ENCODE measurements around the gene KLK4.
"Not testable (repeated sequence)": the region's sequence is repeated elsewhere in the genome, so short reads cannot be mapped to it uniquely, and the experiment has no call there.

The KLK4 gene

DNA sequence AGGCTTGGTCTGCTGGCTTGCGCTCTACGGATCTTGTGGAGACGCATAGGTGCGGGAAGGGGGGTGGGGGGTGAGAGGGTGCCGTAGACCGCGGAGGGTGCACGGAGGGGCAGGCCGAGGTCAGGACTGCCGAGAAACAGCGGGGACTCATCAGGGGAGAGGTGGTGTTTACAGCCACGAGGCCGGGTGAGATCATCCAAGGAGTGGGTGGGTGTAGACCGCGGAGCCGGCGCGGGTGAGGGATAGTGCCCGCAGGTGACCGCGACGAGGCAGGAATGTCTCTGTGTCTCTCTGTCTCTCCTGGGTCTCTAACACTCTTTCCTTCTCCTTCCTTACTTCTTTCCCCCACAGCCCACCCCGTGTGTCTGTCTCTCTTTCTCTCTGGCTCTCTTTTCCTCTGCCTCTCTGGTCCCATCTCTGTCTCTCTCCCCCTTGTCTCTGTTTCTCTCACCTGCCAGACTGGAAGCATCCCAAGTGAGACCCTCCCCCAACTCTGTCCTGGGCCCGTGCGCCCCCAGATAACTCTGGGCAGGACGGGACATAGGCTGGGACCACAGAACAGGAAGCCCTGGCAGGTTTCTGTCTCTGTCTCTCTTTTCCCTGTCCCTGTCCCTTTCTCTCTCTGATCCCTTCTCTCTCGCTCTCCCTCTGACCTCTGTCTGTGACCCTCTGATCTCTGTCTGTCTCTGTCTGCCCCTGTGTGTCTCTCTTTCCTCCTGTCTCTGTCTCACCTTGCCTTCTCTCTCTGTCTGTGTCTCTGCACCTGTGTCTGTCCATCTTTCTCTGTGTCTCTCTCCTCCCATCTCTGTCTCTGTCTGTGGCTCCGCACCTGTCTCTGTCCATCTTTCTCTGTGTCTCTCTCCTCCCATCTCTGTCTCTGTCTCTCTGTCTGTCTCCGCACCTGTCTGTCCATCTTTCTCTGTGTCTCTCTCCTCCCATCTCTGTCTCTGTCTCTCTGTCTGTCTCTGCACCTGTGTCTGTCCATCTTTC lies 1.8 kb upstream of the KLK4 start:
- no peak for DNase-seq (ENCODE audit: low spot score)

DNA sequence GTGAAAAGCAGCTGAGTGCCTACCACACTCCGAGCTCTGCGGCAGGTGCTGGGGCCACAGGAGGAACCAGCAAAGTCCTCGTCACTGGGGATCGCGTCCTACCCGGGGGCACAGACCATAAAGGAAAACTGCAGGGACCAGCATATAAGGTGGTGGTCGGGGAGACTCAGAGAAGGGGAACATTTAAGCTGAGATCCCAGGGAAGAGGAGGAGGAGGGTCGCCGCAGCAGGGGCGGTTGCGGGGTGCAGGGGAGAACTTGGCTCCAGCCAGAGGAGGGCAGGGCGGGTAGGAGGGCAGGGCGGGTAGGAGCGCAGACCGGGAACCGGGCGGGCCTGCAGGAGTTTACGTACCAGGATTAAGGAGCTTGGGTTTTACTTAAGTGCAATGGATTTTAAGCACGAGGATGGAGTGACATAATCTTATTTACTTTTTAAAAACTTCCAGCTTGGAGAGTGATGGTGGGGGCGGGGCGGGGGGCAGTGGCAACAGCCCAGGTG lies 956 bp upstream of the KLK4 start:
- DNase-seq (ENCODE audit: low spot score): no peak

DNA sequence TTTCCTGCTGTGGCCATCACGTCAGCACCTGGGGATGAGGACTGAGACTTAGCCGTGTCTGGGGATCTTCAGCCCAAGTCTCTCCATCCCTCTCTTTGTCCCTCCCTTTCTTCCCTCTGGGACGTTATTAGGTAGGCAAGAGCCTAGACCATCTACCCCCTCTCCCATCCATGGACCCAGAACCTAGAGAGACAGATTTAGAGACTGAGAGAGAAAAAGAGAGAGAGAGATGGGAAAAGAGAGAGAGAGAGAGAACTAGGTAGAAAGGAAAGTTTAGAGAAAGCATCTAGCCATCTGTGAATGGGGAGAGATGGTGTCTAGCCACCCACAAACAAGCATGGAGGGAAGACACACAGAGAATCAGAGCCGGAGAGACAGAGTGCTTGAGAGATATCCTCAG lies 473 bp downstream of the KLK4 start:
- DNase-seq (ENCODE audit: low spot score): no peak

DNA sequence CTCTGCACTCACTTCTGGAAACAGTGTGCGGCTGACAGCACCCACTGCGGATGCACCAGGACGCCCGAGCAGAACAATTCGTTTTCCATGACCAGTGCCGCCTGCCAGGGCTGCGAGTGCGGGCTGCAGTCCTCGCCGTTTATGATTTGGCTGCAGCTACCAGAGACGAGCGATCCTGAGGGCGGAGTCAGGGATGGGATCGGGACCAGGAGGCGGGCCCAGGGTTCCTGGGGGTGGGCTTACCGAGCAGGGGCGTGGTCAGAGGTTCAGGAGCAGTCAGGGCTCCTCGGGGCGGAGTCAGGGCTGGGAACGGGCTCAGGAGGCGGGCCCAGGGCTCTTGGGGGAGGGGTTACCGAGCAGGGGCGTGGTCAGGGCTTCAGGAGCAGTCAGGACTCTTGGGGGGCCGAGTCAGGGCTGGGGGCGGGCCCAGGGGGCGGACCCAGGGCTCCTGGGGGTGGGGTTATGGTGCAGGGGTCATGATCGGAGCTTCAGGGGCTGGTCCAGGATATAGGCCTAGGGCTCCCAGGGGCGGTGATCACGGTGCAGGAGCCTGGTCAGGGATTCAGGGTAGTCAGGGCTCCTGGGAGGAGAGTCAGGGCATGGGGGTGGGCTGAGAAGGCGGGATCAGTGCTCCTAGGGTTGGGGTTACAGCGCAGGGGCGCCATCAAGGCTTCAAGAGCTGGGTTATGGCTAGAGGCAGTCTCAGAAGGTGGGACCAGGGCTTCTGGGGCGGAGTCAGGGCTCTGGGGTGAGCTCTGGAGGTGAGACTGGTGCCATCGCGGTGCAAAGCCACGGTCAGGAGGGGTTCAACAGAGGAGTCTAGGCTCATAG lies 1.7 kb downstream of the KLK4 start:
- DNase-seq (ENCODE audit: low spot score): peak; percentile 52

DNA sequence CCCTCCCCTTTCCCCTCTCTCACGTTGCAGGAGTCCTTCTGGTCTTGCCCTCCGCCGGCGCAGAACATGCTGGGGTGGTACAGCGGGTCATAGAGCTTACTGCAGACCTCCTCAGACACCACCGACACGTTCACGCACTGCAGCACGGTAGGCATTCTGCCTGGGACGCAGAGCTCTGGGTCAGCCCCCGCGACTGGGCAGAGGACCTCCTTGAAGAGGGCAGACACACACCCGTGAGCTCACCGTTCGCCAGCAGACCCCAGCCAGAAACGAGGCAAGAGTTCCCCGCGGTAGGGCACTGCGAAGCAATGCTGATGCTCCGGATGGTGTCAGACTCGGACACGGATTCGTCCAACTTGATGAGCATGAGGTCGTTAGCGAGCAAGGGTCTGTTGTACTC lies 2.9 kb downstream of the KLK4 start:
- no peak for DNase-seq (ENCODE audit: low spot score)

GRCh38 chr19:50906217-50906616 lies 5.0 kb downstream of the KLK4 start:
- peak; percentile 31 for DNase-seq (ENCODE audit: low spot score)

- DNase-seq (ENCODE audit: low spot score): no peak
These were observed 8.6 kb downstream of the KLK4 start for GRCh38 chr19:50902640-50903039.

- DNase-seq (ENCODE audit: low spot score): no peak
These were observed 11.6 kb downstream of the KLK4 start for GRCh38 chr19:50899569-50899968.

- DNase-seq (ENCODE audit: low spot score): no peak
These were observed 13.2 kb downstream of the KLK4 start for GRCh38 chr19:50898018-50898417.

DNA sequence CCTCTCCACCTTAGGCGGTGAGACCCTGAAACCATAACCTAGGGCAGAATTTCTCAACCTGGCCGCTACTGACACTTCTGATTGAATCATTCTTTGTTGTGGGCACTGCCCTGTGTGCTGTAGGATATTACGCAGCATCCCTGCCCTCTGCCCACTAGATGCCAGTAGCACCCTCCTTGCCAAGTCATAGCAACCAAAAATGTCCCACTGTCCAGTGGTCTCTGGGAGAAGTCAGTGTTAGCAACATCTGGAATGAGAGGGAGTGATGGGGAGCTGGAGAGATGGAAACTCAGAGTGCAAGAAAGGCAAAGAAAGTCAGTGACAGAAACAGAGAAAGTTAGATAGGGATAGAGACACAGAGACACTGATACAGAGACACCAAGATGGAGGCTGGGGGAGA lies 13.6 kb downstream of the KLK4 start:
- DNase-seq (ENCODE audit: low spot score): no peak

DNA sequence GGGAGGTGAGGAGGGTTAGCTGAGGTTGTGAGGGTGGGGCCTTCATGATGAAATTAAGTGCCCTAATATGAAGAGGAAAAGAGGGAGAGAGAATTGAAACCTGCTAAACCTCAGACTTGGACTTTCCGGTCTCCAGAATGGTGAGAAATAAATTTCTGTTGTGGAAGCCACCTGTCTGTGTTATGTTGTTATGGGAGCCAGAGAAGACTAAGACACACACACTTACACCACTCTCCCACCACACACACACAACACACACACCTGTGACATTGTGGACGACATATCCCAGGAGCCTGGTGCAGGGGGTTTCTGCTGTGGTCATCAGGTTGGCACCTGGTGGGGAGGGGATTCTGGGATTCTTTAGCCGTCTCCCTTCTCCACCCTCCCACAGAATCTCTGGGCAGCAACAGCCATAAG lies 14.0 kb downstream of the KLK4 start:
- no peak for DNase-seq (ENCODE audit: low spot score)

DNA sequence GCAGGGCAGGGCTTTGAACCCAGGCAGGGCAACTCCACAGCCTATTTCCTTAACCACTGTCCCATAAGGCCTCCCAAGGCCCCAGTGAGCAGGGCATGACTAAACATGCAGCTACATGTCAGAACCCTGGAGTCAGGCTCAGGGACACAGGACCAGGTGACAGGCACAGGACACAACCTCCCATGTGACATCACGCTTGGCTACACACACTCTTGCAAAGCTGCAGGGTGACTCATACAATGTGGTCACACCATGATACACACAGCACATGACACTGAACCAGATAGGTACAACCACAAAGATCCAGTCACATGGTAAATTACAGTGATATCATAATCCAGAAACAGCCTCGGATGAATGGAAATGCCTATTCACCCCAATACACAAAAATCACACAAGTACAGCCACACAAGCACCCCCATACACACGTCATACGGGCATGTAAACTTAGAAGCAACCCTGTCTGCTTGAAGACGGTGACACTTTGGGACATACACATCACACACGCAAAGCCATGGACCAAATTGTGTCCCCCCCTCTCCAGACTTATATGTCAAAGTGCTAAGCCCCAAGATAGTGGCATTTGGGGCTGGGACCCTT lies 14.5 kb downstream of the KLK4 start:
- DNase-seq (ENCODE audit: low spot score): peak; percentile 23

- DNase-seq (ENCODE audit: low spot score): not testable (repeated sequence)
These were observed 15.1 kb downstream of the KLK4 start for GRCh38 chr19:50896089-50896590.

GRCh38 chr19:50894478-50895356 lies 16.5 kb downstream of the KLK4 start:
- no peak for DNase-seq (ENCODE audit: low spot score)

DNA sequence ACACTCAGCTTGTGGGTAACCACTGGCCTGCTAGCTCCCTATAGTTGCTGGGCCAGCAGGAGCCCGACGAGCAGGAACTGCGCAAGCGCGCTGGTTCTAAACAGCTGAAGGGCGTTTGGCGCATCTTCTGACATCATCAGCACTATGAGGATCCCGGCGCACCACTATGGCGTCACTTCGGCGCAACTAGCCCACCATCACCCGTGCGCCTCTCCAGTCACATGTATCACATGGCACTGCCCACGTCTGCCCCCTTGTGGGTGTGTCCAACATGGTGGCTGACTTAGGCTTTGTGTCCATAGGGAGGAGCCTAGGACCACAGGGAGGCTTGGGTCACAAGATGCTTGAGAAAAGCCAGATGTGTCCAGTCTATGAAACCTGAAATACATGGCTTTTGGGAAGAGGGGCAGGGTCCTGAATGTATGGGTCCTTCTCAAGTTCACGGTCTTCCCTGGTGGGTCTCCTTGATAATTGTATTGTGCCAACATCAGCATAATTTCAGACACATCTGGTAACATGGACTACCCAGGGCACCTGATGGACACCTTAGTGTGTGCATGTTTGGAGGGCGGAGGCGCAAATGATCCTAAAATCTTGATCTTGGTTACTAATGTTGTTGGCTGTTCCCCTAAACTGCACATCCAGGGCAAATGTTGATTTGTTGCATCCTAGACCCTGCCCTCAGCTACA lies 18.0 kb downstream of the KLK4 start:
- no peak for DNase-seq (ENCODE audit: low spot score)

- DNase-seq (ENCODE audit: low spot score): no peak
These were observed 20.0 kb downstream of the KLK4 start for GRCh38 chr19:50891253-50891625.

DNA sequence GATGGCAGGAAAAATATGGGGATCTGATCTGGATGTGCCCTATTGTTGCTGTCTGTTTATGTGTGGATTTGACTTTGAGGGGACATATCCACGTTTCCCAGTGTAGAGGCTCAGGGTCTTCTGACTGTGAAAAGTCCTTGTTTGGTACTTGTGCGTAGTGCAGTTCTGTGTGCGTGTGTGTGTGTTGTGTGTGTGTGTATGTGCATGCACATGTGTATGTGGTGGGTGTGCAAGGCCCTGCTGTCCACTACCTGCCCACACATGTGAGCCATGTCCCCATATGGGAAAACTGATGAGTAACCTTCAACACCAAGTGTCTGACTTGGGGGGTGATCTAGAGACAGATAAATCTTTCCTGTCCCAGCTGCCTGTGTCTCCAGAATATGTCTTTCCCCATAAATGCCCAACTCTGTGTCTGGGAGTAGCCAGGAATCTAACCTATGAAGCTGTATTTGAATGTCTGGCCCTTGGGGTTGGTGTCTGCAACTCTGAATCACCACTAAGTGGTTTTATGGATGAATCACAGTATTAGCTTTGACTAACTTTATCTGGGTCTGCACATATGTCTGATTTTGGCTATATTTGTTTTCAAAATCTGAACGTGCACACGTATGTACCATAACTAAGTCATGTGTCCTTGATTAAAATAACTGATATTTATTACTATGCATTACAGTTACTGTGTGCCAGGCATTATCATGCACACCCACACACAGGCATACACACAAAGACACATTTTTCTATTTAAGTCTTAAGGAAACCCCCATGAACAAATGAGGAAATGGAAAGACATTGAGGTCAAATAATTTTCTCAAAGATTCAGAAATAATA lies 20.6 kb downstream of the KLK4 start:
- no peak for DNase-seq (ENCODE audit: low spot score)

- DNase-seq (ENCODE audit: low spot score): no peak
These were observed 21.6 kb downstream of the KLK4 start for GRCh38 chr19:50889638-50890037.

GRCh38 chr19:50882188-50882587 lies 29.0 kb downstream of the KLK4 start:
- no peak for DNase-seq (ENCODE audit: low spot score)

DNA sequence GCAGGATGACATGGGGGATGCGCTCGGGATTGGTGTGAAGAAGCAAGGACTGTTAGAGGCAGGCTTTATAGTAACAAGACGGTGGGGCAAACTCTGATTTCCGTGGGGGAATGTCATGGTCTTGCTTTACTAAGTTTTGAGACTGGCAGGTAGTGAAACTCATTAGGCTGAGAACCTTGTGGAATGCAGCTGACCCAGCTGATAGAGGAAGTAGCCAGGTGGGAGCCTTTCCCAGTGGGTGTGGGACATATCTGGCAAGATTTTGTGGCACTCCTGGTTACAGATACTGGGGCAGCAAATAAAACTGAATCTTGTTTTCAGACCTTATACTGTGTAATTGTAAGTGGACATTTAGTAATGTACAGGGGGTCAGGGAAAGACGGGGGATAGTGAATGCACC lies 31.0 kb downstream of the KLK4 start:
- DNase-seq (ENCODE audit: low spot score): no peak

All from AG08396 (cell line).